CD4-positive, alpha-beta T cell treated with Interleukin-12 subunit alpha and Interleukin-12 subunit beta, for 1 hour (primary cell): ENCODE results near the gene GAPDHS.
A peak's percentile ranks its signal among the peaks of the same experiment; 100 is the strongest.

Experiments used
- DNase-seq: peaks from one replicate; pipeline ENCODE4 v3.0.0-alpha.2; 2020

GAPDHS gene

GRCh38 chr19:35533201-35533821 is at the start of gene GAPDHS:
TSS of gene GAPDHS (plus strand) at chr19:35533456. CDS start at chr19:35533528, 72 bp downstream.
- DNase-seq, result no peak

DNA sequence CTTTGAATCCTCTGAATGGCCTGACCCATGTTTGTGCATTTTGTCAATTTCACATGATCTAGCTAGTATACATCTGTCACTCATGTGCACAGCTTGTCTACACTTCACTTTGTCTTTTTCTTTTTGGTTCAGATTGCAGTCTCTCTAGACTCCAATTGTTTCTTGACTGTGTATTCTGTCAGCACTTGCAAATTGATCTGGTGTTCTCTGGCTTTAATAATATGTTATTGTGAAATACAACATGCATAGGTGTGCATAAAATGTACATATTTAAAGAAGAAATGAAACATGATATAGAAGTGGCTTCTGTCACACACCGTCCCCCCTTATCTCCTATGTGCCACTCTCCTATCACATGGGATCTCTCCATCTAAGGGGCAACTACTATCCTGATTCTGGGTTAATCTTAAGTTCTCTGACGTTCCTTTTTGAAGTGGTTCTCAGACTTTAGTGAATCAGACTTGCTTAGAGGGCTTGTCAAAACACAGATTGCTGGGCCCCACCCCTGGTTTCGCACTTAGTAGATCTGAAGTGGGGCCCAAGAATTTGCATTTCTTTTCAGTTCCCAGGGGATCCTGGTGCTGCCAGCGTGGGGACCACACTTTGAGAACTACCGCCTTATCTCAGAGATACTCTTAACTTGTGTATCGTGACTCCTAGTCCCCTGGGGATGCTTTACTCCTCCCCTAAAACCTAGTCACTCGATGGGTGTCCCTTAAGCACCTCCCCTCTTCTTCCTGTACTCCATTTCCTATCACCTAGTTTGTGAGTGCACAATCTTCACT is 48.8 kb upstream of the GAPDHS start:
- no peak for DNase-seq

DNA sequence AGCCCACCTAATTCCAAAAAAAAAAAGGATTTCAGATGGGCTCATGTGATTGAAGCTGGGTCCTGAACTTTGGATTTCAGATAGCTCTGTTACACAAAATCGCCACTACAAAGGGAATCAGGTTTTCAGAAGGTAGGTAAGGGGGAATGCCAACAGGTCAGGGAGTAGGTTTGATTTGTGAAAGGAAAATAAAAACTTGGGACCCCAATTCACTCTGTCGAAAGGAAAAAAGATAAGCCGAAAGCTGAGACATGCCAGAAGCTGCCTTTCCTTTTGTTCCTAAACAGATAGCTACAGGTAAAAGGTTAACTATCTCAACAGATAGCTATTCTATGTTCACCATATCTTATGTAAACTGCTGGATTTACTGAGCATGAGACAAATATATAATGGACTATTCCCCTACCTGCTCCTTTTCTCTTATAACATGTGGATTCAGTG is 47.0 kb upstream of the GAPDHS start:
- no peak for DNase-seq

- DNase-seq, result no peak
Measured at GRCh38 chr19:35487656-35488182, 45.5 kb upstream of the GAPDHS start.

DNA sequence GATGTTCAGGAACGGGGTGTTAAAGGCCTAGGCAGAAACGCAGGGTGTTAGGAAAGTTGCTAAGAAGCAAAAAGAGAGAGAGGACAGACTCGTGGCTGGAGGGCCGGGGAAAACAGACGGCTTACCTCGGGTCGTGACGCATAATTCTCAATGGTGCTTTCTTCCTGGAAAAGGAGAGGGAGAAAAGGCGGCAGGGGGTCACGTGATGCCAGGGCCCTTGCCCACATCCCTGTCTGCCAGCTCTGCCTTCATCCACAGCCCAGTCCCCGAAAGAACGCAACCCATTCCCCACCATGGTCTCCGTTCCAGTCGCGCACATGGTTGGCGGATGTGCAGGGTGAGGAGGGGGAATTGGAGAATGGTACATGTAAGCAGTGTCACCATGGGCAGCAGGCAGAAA is 44.6 kb upstream of the GAPDHS start:
- DNase-seq, result no peak

- no peak for DNase-seq
Measured at GRCh38 chr19:35490364-35490763, 42.9 kb upstream of the GAPDHS start, which contains the start of gene KRTDAP. TSS of gene KRTDAP (minus strand) at chr19:35490464. CDS start at chr19:35490442, 22 bp downstream.

DNA sequence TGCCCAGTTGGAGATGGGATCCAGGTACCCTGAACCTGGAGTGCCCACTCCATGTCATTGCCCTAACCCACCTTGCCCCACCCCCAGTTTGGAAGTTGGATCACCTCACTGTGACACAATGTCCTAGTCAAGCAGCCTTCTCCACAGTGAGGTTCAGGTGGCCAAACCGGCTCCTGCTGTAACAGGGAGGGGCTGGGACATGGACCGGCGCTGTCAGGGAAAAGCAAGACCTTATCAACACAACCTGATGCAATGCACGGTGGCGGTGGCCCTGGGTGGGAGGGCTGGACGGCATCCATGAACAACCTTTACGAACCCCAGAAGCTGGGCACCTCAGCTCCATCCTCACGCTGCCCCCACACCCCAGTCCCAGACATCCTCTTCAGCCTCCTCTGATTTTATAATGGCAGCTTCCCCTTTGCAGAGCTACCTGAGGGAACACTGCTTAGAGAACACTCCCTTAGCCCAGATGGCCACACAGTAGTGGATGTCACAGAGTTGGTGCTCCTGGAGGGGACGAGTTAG is 41.4 kb upstream of the GAPDHS start:
- no peak for DNase-seq

- no peak for DNase-seq
Measured at GRCh38 chr19:35493971-35494370, 39.3 kb upstream of the GAPDHS start.

DNA sequence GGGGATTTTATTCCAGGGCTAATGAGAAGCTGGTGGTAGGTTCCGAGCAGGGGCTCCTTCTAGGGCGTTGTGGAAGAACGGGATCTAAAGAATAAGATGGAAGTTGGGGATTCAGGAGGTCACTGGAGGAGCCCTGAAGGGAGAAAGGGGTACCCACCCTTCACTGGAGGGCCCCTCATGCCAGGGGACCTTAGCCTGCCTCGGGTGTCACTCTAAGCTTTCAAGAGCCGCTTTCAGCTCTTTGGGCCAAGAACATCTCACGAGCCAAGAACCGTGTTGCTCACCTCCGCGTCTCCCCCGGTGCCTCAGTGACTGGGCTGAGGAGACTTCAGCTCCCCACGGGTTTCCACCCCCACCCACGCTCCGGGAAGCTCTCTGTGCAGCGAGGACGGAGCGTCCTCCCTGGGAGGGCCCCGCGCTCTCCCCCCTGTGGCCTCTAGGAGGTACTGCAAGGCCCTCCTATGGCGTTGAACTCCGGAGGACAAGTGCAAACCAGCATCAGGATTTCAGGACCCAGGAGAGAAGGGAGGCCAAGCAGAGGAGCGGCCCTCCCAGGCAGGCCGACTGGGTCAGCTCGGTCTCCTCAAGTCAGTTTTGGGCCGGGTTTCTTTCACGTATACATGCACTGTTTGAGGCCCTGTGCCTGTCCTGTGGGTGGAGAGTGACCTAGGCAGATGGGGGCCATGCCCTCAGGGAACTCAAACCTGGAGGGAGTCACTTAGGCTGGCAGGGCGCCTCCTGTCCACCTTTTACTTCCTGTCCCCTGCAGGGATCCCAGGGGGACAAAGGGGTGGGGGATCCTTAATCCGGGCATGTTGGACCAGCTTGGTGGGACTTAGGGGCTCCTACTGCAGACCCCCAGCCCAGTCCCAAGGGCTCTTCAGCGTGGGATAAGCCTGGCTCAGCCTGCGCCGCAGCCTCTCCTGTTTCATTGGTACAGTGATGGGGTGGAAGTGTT is 37.9 kb upstream of the GAPDHS start:
- DNase-seq, result peak; percentile 70

DNA sequence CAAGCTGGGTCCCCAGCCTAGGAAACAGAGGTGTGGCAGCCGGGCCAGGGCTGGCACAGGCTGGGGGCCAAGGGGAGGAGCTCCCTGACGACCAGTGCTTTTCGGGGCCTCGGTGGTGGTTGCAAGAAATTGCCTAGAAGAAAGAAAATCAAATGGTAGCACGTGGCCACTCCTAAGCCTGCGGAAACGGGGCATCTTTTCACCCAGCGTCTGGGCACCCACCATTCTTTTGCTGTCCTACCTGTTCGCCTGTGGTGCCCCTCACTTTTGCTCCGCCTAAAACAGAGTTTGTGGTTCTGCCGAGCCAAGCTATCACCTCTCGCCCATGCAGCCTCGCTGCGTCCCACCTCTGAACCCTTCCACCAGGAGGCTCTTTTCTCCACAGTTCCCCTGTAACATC is 35.9 kb upstream of the GAPDHS start:
- DNase-seq, result no peak

DNA sequence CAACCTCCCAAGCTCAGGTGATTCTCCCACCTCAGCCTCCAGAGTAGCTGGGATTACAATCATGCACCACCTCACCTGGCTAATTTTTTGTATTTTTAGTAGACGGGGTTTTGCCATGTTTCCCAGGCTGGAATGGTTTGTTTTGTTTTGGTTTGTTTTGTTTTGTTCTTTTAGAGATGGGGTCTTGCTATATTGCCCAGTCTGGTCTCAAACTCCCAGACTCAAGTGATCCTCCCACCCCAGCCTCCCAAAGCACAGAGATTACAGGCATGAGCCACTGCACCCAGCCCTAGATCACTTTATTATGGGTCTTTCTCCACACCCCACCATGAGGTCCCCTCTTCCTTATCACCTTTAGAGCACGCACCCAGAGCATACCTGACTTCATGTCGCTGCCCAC is 35.0 kb upstream of the GAPDHS start:
- no peak for DNase-seq

DNA sequence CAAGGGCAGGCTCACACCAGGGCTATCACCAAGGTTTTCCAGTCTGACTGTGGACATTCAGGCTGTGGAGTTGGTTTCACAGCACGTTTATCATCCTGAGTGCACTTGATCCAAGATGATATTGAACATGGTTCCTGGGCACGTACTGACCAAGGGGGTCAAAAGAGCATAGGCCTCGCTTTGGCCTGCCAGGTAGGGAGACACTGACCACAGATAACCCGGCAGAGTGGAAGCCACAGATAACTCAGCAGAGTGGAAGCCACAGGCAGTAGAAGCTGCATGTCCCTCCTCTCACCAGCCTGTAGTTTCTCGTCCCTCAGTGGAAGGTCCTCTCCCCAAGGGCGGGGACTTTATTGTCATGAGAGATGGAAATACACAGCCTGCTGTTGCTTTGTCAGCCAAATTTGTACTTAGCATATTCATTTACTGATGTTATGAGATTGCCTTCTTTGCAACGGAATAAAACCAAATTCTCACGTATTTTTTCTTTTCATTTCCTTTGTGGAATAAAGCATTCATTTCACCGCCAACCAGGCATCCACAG is 34.2 kb upstream of the GAPDHS start:
- DNase-seq, result no peak

DNA sequence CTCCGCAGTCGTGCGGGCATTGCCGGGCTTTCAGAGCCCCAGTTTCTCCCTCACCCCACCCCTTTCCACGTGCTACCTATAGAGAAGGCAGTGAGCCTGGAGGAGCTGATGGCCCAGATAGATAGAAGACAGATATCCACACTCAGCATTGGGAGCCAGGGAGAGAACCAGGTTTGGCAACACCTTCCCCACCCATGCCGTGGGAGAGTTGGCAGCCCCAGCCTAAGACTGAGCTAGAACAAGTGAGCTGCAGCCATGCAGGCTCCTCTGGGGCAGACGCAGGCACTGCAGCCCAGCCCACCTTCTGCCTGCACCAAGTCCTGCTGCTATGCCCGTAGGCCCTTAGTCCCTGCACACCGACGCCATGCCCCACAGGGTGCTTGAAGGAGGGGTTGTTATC is 32.6 kb upstream of the GAPDHS start:
- no peak for DNase-seq

- DNase-seq, result no peak
Measured at GRCh38 chr19:35501684-35502083, 31.6 kb upstream of the GAPDHS start.

DNA sequence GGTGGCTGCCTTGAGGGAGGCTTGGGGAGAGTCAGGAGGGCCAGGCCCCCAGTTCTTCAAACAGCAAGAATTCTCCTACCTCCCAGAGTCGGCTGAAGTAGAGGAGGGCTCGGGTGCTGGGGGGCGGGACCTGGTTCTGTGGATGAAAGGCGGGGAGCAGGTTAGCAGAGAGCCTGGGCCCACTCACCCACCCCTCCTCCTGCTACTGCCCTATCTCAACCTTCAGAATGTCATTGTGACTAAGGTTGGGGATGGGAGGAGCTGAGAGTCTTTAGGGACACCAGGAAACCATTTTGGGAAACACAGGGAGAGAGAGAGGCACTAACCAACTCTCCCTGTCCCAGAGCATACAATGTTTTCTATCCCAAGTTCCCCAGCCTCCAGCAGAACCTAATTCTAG is 30.5 kb upstream of the GAPDHS start:
- no peak for DNase-seq

DNA sequence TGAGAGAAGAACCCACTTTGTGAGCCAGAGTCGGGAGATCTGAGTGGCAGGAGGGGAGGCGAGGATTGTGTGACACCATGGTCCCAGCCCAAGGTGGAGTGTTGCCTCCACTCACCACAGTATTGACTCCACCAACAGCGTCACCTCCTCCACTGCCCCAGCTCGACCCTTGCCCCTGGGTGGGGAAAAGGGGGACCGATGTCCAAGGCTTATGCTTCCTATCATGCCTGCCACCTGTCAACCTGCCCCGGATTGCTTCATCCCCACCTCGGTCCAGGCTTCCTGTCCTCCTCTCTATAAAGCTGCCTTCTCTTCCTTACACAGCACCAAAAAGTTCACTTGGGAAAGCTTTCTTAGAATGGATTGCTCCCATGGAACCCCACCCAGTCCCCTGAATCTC is 27.2 kb upstream of the GAPDHS start:
- no peak for DNase-seq

DNA sequence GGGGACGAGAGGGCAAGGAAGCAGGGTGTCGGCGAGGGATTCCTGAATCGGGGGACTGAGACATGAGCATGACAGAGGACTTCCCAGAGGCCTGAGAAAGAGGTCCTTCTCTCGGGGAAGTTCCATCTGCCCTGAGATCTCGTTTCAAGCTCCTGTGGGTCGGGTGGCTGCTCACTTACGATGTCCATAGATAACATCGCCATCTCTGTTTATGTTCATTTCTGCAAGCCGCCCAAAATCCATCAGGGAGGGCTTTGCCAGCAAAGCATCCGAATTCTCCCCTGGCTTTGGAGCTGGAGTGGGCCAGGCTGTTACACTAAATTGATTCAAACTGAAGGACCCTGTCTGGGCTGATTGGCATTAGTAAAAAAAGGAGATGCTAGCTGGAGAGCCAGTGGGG is 25.7 kb upstream of the GAPDHS start:
- DNase-seq, result no peak

GRCh38 chr19:35508129-35508528 is 25.1 kb upstream of the GAPDHS start:
- no peak for DNase-seq

DNA sequence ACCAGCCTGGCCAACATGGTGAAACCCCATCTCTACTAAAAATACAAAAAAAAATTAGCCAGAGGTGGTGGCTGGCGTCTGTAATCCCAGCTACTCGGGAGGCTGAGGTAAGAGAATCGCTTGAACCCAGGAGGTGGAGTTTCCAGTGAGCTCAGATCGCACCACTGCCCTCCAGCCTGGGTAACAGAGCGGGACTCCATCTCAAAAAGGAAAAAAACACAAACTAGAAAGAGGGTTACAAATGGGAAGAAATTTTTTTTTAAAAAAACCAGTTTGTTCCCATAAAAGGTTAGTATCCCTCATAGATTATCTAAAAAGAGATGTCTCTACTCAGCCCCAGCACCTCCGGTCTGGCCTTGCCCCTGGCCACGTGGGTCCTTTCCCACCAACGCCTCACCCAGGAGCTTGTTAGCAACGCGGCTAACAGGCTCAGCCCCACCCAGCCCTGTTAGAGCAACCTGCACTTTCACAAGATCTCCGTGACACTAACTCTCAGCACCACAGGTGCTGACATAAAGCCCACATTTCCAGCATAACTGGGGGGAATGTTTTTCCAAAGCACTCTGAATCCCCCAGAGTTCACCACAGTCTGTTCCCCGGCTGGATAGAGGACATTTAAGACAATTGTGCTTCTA is 24.1 kb upstream of the GAPDHS start:
- DNase-seq, result peak; percentile 47

DNA sequence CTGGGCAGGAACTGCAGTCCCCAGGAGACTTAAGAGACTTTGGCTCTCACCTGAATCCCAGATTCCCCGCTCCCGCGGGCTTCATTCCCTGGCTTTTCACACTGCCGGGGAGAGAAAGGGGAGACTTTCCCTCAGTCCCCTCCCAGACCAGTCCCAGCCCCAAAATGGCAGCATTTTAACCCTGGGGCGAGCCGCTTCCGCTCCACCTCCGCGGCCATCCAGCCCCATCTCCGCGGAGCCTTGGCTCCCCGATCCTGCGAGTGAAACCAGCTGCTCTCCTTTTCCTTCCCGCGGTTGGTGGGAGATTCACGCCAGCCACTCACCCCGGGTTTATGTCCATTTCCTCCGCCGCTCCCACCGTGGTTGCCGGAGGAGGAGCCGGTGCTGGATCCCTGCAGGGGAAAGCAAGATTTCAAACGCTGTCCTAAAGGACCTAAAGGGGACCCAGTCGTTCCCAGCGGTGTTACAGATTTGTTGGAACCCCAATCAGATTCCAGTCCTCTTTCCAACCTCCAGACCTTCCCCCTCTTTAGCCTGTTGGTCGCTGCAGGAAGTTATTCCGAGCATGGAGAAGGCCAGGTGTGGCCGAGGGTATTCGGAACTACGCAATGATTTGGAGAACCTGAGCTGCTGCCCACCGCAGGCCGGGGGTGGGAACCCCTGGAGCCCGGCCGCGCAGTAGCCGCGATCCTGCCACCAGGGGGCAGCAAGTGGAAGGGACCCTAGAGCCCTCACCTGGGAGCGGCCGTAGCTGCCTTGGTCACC is 23.2 kb upstream of the GAPDHS start:
- peak; percentile 73 for DNase-seq

DNA sequence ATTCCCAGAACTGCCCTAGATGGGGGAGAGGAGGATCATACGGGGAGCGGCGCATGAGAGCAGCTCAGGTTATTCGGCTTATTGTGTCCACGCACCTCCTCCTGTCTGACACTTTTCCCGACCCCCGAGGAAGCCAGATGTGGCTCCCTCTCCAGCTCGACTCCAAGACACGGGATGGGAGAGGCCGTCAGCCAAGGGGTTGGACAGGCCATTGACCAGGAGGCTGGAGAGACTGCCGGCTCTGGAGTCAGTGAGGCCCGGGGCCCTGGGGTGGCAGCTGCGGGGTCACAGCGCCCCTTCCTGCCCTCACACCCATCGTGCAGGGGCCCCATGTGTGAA is 22.7 kb upstream of the GAPDHS start:
- DNase-seq, result no peak
